WERI-Rb-1 (cell line): ENCODE results near the gene SHISAL2A.

Experiments
- DNase-seq: peaks from one replicate; pipeline ENCODE4 v3.0.0-alpha.2; 2020
- H3K27ac ChIP-seq: fragments of 250-450 bp; sonication (Bioruptor Pico); 2 replicates; pipeline ENCODE4 v1.5.1; 2020; ENCODE audit warnings: mild to moderate bottlenecking, moderate library complexity
- H3K27me3 ChIP-seq: fragments of 250-450 bp; sonication (Bioruptor Pico); 2 replicates; pipeline ENCODE4 v1.5.1; 2021; ENCODE audit warnings: mild to moderate bottlenecking, low read depth, moderate library complexity; ENCODE audit not compliant: insufficient read depth, severe bottlenecking
- H3K36me3 ChIP-seq: fragments of 250-450 bp; sonication (Bioruptor Pico); 2 replicates; pipeline ENCODE4 v1.5.1; 2020; ENCODE audit warnings: mild to moderate bottlenecking, moderate library complexity
- H3K4me3 ChIP-seq: 2 replicates; pipeline ENCODE4 v1.5.1; 2011; ENCODE audit warnings: low read depth, mild to moderate bottlenecking, control low read depth, low read length
- H3K9me3 ChIP-seq: fragments of 250-450 bp; sonication (Bioruptor Pico); 2 replicates; pipeline ENCODE4 v1.5.1; 2021; ENCODE audit warnings: mild to moderate bottlenecking, moderate library complexity; ENCODE audit not compliant: severe bottlenecking
- CTCF ChIP-seq: IDR thresholded peaks from 2 replicates; pipeline ENCODE4 v1.5.1; 2011; ENCODE audit warnings: low read depth, mild to moderate bottlenecking, control low read depth, inconsistent platforms, low read length

SHISAL2A gene

GRCh38 chr1:52657702-52658101 is 24.7 kb downstream of the SHISAL2A start:
- H3K27me3 ChIP-seq = no peaks in the 10 kb centered on the region
- no peak for TF ChIP-seq CTCF

DNA sequence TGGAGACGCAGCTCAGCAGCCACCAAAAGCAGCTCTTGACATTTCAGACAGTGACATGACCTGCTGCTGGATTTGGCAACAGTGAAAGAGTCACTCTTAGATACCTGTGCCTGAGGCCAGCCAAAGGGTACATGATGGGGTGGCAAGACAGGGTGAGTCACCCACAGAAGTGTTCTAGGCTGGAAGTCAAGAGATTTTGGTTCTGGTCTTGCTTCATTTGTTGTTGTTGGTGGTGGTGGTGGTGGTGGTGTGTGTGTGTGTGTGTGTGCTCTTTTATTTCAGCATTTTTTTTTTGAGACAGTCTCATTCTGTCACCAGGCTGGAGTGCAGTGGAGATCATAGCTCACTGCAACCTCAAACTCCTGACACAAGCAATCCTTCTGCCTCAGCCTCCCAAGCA is 25.8 kb downstream of the SHISAL2A start:
- Histone ChIP-seq H3K27ac (no peak overlapping the region), H3K27me3 (no peaks in the 10 kb centered on the region), H3K9me3 (no peaks in the 10 kb centered on the region), H3K36me3 (no peaks in the 10 kb centered on the region), H3K4me3 (no peak overlapping the region)
- DNase-seq = no peak
- no peak for TF ChIP-seq CTCF

More at GRCh38 chr1:52657702-52658101, 24.7 kb downstream of the SHISAL2A start:
- no peaks in the 10 kb centered on the region for H3K36me3 ChIP-seq
- H3K9me3 ChIP-seq = no peaks in the 10 kb centered on the region
- DNase-seq = no peak
- H3K27ac ChIP-seq = no peak overlapping the region
- H3K4me3 ChIP-seq = no peak overlapping the region

GRCh38 chr1:52659356-52659755 is 26.4 kb downstream of the SHISAL2A start:
- H3K27me3 ChIP-seq = no peaks in the 10 kb centered on the region
- H3K4me3 ChIP-seq = no peak overlapping the region
- H3K9me3 ChIP-seq = no peaks in the 10 kb centered on the region
- H3K36me3 ChIP-seq = no peaks in the 10 kb centered on the region
- no peak for DNase-seq
- TF ChIP-seq CTCF = no peak
- no peak overlapping the region for H3K27ac ChIP-seq

GRCh38 chr1:52659851-52660596 is 27.1 kb downstream of the SHISAL2A start:
- DNase-seq = no peak
- Histone ChIP-seq H3K4me3 (no peak overlapping the region), H3K36me3 (no peaks in the 10 kb centered on the region), H3K27ac (no peak overlapping the region), H3K27me3 (no peaks in the 10 kb centered on the region), H3K9me3 (no peaks in the 10 kb centered on the region)
- TF ChIP-seq CTCF = no peak

GRCh38 chr1:52660807-52661206 is 27.8 kb downstream of the SHISAL2A start:
- no peaks in the 10 kb centered on the region for H3K27me3 ChIP-seq
- no peak for DNase-seq
- no peak overlapping the region for H3K27ac ChIP-seq
- no peaks in the 10 kb centered on the region for H3K36me3 ChIP-seq
- no peaks in the 10 kb centered on the region for H3K9me3 ChIP-seq
- no peak overlapping the region for H3K4me3 ChIP-seq
- TF ChIP-seq CTCF = no peak
